Measurements from ENCODE around the gene AHCY.

Gene AHCY

DNA sequence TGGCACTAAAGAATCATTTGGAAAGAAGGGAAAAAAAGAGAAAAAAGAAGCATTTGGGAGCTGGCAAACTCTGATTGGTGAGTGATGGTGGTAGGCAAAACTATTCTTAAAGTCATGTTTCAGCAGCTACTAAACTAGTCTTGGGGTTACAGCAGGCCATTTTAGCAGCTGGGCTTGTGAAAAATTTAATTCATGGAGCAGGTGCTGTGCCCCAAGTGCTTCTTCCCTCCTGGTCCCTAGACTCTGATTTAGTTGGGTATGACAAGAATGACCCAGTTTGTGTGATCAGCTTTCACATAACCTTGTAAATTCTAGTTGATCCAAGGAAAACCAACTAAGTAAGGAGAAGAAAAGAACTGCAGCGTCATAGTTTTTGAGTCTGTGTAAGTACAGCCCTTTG is 63.0 kb downstream of the AHCY start:
- TF ChIP-seq RAD21 (IDR thresholded peaks at IDR 0.05; ENCODE audit: low read depth), result no peak
- TF ChIP-seq, protein P1, sequence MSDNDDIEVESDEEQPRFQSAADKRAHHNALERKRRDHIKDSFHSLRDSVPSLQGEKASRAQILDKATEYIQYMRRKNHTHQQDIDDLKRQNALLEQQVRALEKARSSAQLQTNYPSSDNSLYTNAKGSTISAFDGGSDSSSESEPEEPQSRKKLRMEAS (IDR thresholded peaks at IDR 0.05), result no peak
- TF ChIP-seq REST (IDR thresholded peaks at IDR 0.05; ENCODE audit: low read depth), result no peak
- no peak for TF ChIP-seq CREB1 (IDR thresholded peaks at IDR 0.05; ENCODE audit: low read depth)
- TF ChIP-seq CEBPB (IDR thresholded peaks at IDR 0.05), result no peak
- TF ChIP-seq TCF12 (IDR thresholded peaks at IDR 0.05; ENCODE audit: low read depth), result no peak
- no peak for TF ChIP-seq EP300 (IDR thresholded peaks at IDR 0.05; ENCODE audit: borderline replicate concordance)
- TF ChIP-seq USF1 (IDR thresholded peaks at IDR 0.05), result no peak
- TF ChIP-seq ZBTB7A (IDR thresholded peaks at IDR 0.05; ENCODE audit: low read depth), result no peak
- no peak for TF ChIP-seq NFIC (IDR thresholded peaks at IDR 0.05)
- TF ChIP-seq TAF1 (IDR thresholded peaks at IDR 0.05; ENCODE audit: low read depth), result no peak
- no peak for TF ChIP-seq EGR1 (IDR thresholded peaks at IDR 0.05)

DNA sequence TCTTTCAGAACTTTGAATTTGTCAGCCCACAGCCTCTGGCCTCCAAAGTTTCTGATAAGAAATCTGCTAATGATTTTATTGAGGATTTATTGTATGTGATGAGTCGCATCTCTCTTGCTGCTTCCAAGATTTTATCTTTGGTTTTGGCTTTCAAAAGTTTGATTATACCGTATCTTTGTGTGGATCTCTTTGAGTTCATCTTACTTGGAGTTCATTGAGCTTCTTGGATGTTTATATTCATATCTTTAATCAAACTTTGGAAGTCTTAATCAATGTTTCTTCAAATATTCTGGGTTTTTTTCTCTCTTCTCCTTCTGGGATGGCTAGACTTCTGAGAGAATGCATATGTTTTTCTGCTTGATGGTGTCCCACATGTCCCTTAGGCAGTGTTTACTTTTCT is 65.2 kb downstream of the AHCY start:
- no peak for TF ChIP-seq REST (IDR thresholded peaks at IDR 0.05; ENCODE audit: low read depth)
- TF ChIP-seq ZBTB7A (IDR thresholded peaks at IDR 0.05; ENCODE audit: low read depth), result no peak
- TF ChIP-seq EGR1 (IDR thresholded peaks at IDR 0.05), result no peak
- TF ChIP-seq RAD21 (IDR thresholded peaks at IDR 0.05; ENCODE audit: low read depth), result no peak
- TF ChIP-seq CREB1 (IDR thresholded peaks at IDR 0.05; ENCODE audit: low read depth), result no peak
- no peak for TF ChIP-seq FOXM1 (IDR thresholded peaks at IDR 0.05; ENCODE audit: borderline replicate concordance, low read depth)
- no peak for TF ChIP-seq USF1 (IDR thresholded peaks at IDR 0.05)
- TF ChIP-seq TAF1 (IDR thresholded peaks at IDR 0.05; ENCODE audit: low read depth), result no peak
- TF ChIP-seq TEAD4 (IDR thresholded peaks at IDR 0.05), result no peak
- TF ChIP-seq EP300 (IDR thresholded peaks at IDR 0.05; ENCODE audit: borderline replicate concordance), result no peak
- TF ChIP-seq YY1 (IDR thresholded peaks at IDR 0.05; ENCODE audit: low read depth), result no peak
- TF ChIP-seq TCF12 (IDR thresholded peaks at IDR 0.05; ENCODE audit: low read depth), result no peak
- TF ChIP-seq CEBPB (IDR thresholded peaks at IDR 0.05), result no peak
- TF ChIP-seq, protein P1 (IDR thresholded peaks at IDR 0.05), result no peak
- TF ChIP-seq NFIC (IDR thresholded peaks at IDR 0.05), result no peak

DNA sequence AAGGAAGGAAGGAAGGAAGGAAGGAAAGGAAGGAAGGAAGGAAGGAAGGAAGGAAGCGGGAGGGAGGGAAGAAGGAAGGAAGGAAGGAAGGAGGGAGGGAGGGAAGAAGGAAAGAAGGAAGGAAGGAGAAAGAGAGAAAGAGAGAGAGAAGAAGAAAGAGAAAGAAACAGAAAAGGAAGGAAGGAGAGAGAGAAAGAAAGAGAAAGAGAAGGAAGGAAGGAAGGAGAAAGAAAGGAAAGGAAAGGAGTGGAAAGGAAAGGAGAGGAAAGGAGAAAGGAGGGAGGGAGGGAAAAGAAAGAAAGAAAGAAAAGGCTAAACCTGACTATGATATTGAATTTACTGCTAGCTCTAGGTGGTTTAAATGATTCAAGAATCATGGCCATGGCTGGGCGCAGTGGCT is 67.3 kb downstream of the AHCY start:
- TF ChIP-seq USF1 (IDR thresholded peaks at IDR 0.05) (no peak), CREB1 (IDR thresholded peaks at IDR 0.05; ENCODE audit: low read depth) (no peak), RAD21 (IDR thresholded peaks at IDR 0.05; ENCODE audit: low read depth) (no peak), ZBTB7A (IDR thresholded peaks at IDR 0.05; ENCODE audit: low read depth) (no peak), CEBPB (IDR thresholded peaks at IDR 0.05) (no peak), TCF12 (IDR thresholded peaks at IDR 0.05; ENCODE audit: low read depth) (no peak), TAF1 (IDR thresholded peaks at IDR 0.05; ENCODE audit: low read depth) (no peak), EP300 (IDR thresholded peaks at IDR 0.05; ENCODE audit: borderline replicate concordance) (no peak), NFIC (IDR thresholded peaks at IDR 0.05) (no peak), TEAD4 (IDR thresholded peaks at IDR 0.05) (no peak), REST (IDR thresholded peaks at IDR 0.05; ENCODE audit: low read depth) (no peak), FOXM1 (IDR thresholded peaks at IDR 0.05; ENCODE audit: borderline replicate concordance, low read depth) (no peak), EGR1 (IDR thresholded peaks at IDR 0.05) (no peak), YY1 (IDR thresholded peaks at IDR 0.05; ENCODE audit: low read depth) (no peak)
- TF ChIP-seq, protein P1 (IDR thresholded peaks at IDR 0.05), result no peak

- TF ChIP-seq, protein P1 (IDR thresholded peaks at IDR 0.05), result no peak
- TF ChIP-seq FOXM1 (IDR thresholded peaks at IDR 0.05; ENCODE audit: borderline replicate concordance, low read depth) (no peak), TEAD4 (IDR thresholded peaks at IDR 0.05) (no peak), NFIC (IDR thresholded peaks at IDR 0.05) (no peak), EP300 (IDR thresholded peaks at IDR 0.05; ENCODE audit: borderline replicate concordance) (no peak), CEBPB (IDR thresholded peaks at IDR 0.05) (no peak), REST (IDR thresholded peaks at IDR 0.05; ENCODE audit: low read depth) (no peak), CREB1 (IDR thresholded peaks at IDR 0.05; ENCODE audit: low read depth) (no peak), EGR1 (IDR thresholded peaks at IDR 0.05) (no peak), USF1 (IDR thresholded peaks at IDR 0.05) (no peak), RAD21 (IDR thresholded peaks at IDR 0.05; ENCODE audit: low read depth) (no peak), YY1 (IDR thresholded peaks at IDR 0.05; ENCODE audit: low read depth) (no peak)
Measured at GRCh38 chr20:34233687-34234086, 69.5 kb downstream of the AHCY start.

Data from Ishikawa (cell line).